Fibroblast of lung (primary cell): ENCODE data around the gene UVRAG. TPM values are rescaled to one million over a fixed set of nuclear protein-coding genes. Genes with fewer than 3 reads are reported as not detected.

Source experiments
- DNase-seq, 2 donors: peaks; one replicate each; pipeline versions ENCODE4 v3.0.0 to v3.0.0-alpha.2; 2010; ENCODE audit warnings: low read depth in 2 of 2
- H2AFZ ChIP-seq: 2 replicates; pipeline ENCODE4 v1.5.1; 2012; ENCODE audit warnings: low read length, control low read depth, inconsistent platforms
- H3K27ac ChIP-seq: 2 replicates; pipeline ENCODE4 v1.5.1; 2011; ENCODE audit warnings: low read length, control low read depth; ENCODE audit not compliant: insufficient read depth
- H3K27me3 ChIP-seq: 2 replicates; pipeline ENCODE4 v1.5.1; 2011; ENCODE audit warnings: mild to moderate bottlenecking, low read length; ENCODE audit not compliant: control insufficient read depth, insufficient read depth
- H3K36me3 ChIP-seq: 2 replicates; pipeline ENCODE4 v1.5.1; 2011; ENCODE audit warnings: low read length; ENCODE audit not compliant: control insufficient read depth, insufficient read depth
- H3K4me1 ChIP-seq: 2 replicates; pipeline ENCODE4 v1.5.1; 2011; ENCODE audit warnings: low read length; ENCODE audit not compliant: control insufficient read depth, insufficient read depth; ENCODE audit errors: extremely low read depth
- H3K4me2 ChIP-seq: 2 replicates; pipeline ENCODE4 v1.5.1; 2011; ENCODE audit warnings: low read length, control low read depth; ENCODE audit not compliant: insufficient read depth; ENCODE audit errors: extremely low read depth
- H3K4me3 ChIP-seq, 4 experiments: fragments of 200-600 bp in 1 of 4; sonication (generic) in 1 of 4; replicated peaks in 1 of 4; 2 replicates each; pipeline ENCODE4 v1.5.1; 2011 to 2016; ENCODE audit warnings: low read length in 4 of 4, low read depth in 3 of 4, mild to moderate bottlenecking in 3 of 4, control low read depth in 2 of 4, inconsistent platforms in 1 of 4, mixed read lengths in 1 of 4; ENCODE audit not compliant: insufficient read depth in 1 of 4; ENCODE audit errors: control extremely low read depth in 1 of 4
- H3K79me2 ChIP-seq: 2 replicates; pipeline ENCODE4 v1.5.1; 2012; ENCODE audit warnings: mild to moderate bottlenecking, low read length, inconsistent platforms; ENCODE audit not compliant: control insufficient read depth, insufficient read depth
- H3K9ac ChIP-seq: 2 replicates; pipeline ENCODE4 v1.5.1; 2011; ENCODE audit warnings: mild to moderate bottlenecking, low read length, control low read depth; ENCODE audit not compliant: insufficient read depth
- H3K9me3 ChIP-seq: 2 replicates; pipeline ENCODE4 v1.5.1; 2012; ENCODE audit warnings: low read depth, low read length; ENCODE audit not compliant: control insufficient read depth, insufficient read depth
- H4K20me1 ChIP-seq: 2 replicates; pipeline ENCODE4 v1.5.1; 2011; ENCODE audit warnings: low read length; ENCODE audit not compliant: control insufficient read depth, insufficient read depth; ENCODE audit errors: extremely low read depth
- CTCF ChIP-seq, 2 donors: IDR thresholded peaks in 1 of 2; conservative IDR thresholded peaks in 1 of 2; 1 replicate in 1 of 2; 2 replicates in 1 of 2; pipeline ENCODE4 v1.5.1; 2011 to 2012; ENCODE audit warnings: low read length in 2 of 2, control low read depth in 1 of 2, inconsistent platforms in 1 of 2, low read depth in 1 of 2, mild to moderate bottlenecking in 1 of 2
- EZH2 ChIP-seq: IDR thresholded peaks from 2 replicates; pipeline ENCODE4 v1.5.1; 2012; ENCODE audit warnings: low read length, control low read depth, mild to moderate bottlenecking; ENCODE audit errors: missing control alignments
- polyA plus RNA-seq, 2 donors: library from polyadenylated mRNA; depleted of rRNA in 1 of 2; stranded (reverse) in 1 of 2; unstranded in 1 of 2; fragments of >200 nt; gene quantifications; 2 replicates each; pipeline ENCODE4 v1.2.1, GENCODE V29; 2011 to 2012; ENCODE audit warnings: missing spikeins in 1 of 2
- total RNA-seq: library from RNA; depleted of rRNA; stranded (reverse); fragments of >200 nt; gene quantifications from 2 replicates; pipeline ENCODE4 v1.2.1, GENCODE V29; 2014

UVRAG gene
- total and polyA plus RNA-seq, 2 donors (not counting 1 experiment from before 2014, with no cell fraction given): 15.8 to 22.1 TPM

GRCh38 chr11:76026862-76027261, 211.9 kb downstream of the UVRAG start:
- Histone ChIP-seq H3K27ac (no peak overlapping the region), H3K27me3 (no peaks in the 10 kb centered on the region), H3K79me2 (no peaks in the 10 kb centered on the region), H3K4me3 (no peak overlapping the region), H3K9ac (no peak overlapping the region), H3K36me3 (no peaks in the 10 kb centered on the region), H4K20me1 (no peaks in the 10 kb centered on the region), H2AFZ (no peak overlapping the region), H3K9me3 (no peaks in the 10 kb centered on the region), H3K4me2 (no peak overlapping the region), H3K4me1 (peaks cover 2% of the 10 kb centered on the region)
- no peak for DNase-seq
- TF ChIP-seq CTCF (conservative IDR thresholded peaks at IDR 0.05 in 1 of 2, IDR thresholded peaks at IDR 0.05 in 1 of 2; ENCODE audit: low read depth in 1 of 2, low read length in 2 of 2) (no peak), EZH2 (no peak)

GRCh38 chr11:76030286-76030685, 215.3 kb downstream of the UVRAG start:
- TF ChIP-seq EZH2 (no peak), CTCF (conservative IDR thresholded peaks at IDR 0.05 in 1 of 2, IDR thresholded peaks at IDR 0.05 in 1 of 2; ENCODE audit: low read depth in 1 of 2, low read length in 2 of 2) (no peak)
- Histone ChIP-seq H3K4me1 (no peaks in the 10 kb centered on the region), H3K27ac (no peak overlapping the region), H3K36me3 (no peaks in the 10 kb centered on the region), H3K9ac (no peak overlapping the region), H4K20me1 (no peaks in the 10 kb centered on the region), H3K4me3 (no peak overlapping the region), H3K27me3 (no peaks in the 10 kb centered on the region), H2AFZ (no peak overlapping the region), H3K4me2 (no peak overlapping the region), H3K9me3 (no peaks in the 10 kb centered on the region), H3K79me2 (no peaks in the 10 kb centered on the region)
- DNase-seq: peak in 1 of 2 donors; percentile 96

- Histone ChIP-seq H3K4me3 (no peak overlapping the region), H4K20me1 (no peaks in the 10 kb centered on the region), H3K36me3 (no peaks in the 10 kb centered on the region), H2AFZ (no peak overlapping the region), H3K9ac (no peak overlapping the region), H3K4me2 (no peak overlapping the region), H3K4me1 (no peaks in the 10 kb centered on the region), H3K79me2 (no peaks in the 10 kb centered on the region), H3K9me3 (no peaks in the 10 kb centered on the region), H3K27me3 (no peaks in the 10 kb centered on the region), H3K27ac (no peak overlapping the region)
- no peak for TF ChIP-seq CTCF (conservative IDR thresholded peaks at IDR 0.05 in 1 of 2, IDR thresholded peaks at IDR 0.05 in 1 of 2; ENCODE audit: low read depth in 1 of 2, low read length in 2 of 2)
- TF ChIP-seq EZH2: no peak
- DNase-seq: peak; percentile 28 to 29
Observed at GRCh38 chr11:76030968-76031590, 216.1 kb downstream of the UVRAG start.
